Colonic mucosa (tissue), 4 donors: Measurements from ENCODE around the gene SRRM5. TPM values are rescaled to one million over a fixed set of nuclear protein-coding genes. Genes with fewer than 3 reads are reported as not detected.

ENCODE experiments used
- DNase-seq: peaks from one replicate; pipeline ENCODE4 v3.0.0-alpha.2; 2020
- H3K27ac ChIP-seq: fragments of 200-600 bp; one replicate; pipeline ENCODE4 v1.8.0; 2021
- H3K27me3 ChIP-seq: fragments of 200-600 bp; one replicate; pipeline ENCODE4 v1.8.0; 2021
- H3K36me3 ChIP-seq: fragments of 200-600 bp; one replicate; pipeline ENCODE4 v1.8.0; 2021
- H3K4me1 ChIP-seq: fragments of 200-600 bp; one replicate; pipeline ENCODE4 v1.8.0; 2021; ENCODE audit warnings: mild to moderate bottlenecking
- H3K4me3 ChIP-seq: fragments of 200-600 bp; one replicate; pipeline ENCODE4 v1.8.0; 2021
- H3K9ac ChIP-seq, 2 donors: one replicate each; pipeline ENCODE4 v1.7.0; 2013; ENCODE audit warnings: control low read depth in 2 of 2, low read depth in 2 of 2, low read length in 2 of 2
- H3K9me3 ChIP-seq: fragments of 200-600 bp; one replicate; pipeline ENCODE4 v1.8.0; 2021
- CTCF ChIP-seq: fragments of 200-600 bp; IDR thresholded peaks from one replicate; pipeline ENCODE4 v1.8.0; 2022; ENCODE audit warnings: antibody characterized with exemption, mild to moderate bottlenecking
- intact Hi-C: fragments of 100-400 bp; cut with DNase I; formaldehyde crosslinking; loops from one replicate; pipeline ENCODE4 v1.14.1; 2022
- total RNA-seq, 2 donors: library from RNA; stranded (reverse); fragmentation: NEBNext Ultra II Directional in 1 of 2; extraction: Animal tissue kit (Norgen Biotek cat#: 25700) in 1 of 2; gene quantifications; one replicate each; pipeline ENCODE4 v1.2.1, GENCODE V29; 2021
- donor health status: healthy.
- donor health status: DM: no; HTN: no; CAD: no.
- donor health status: DM: no; HTN: no; CAD: no.

SRRM5 gene
- total RNA-seq, 2 donors from 2014 or later = 0.42 to 0.57 TPM

GRCh38 chr19:43660301-43660970 is 48.5 kb downstream of the SRRM5 start:
- no peak for DNase-seq
- H3K9ac ChIP-seq = no peak overlapping the region
- H3K4me1 ChIP-seq = no peaks in the 10 kb centered on the region
- H3K4me3 ChIP-seq = no peak overlapping the region
- H3K27ac ChIP-seq = no peak overlapping the region
- intact Hi-C loops = no loop called here
- H3K27me3 ChIP-seq = no peaks in the 10 kb centered on the region
- H3K9me3 ChIP-seq = no peaks in the 10 kb centered on the region
- TF ChIP-seq CTCF = no peak
- no peaks in the 10 kb centered on the region for H3K36me3 ChIP-seq

DNA sequence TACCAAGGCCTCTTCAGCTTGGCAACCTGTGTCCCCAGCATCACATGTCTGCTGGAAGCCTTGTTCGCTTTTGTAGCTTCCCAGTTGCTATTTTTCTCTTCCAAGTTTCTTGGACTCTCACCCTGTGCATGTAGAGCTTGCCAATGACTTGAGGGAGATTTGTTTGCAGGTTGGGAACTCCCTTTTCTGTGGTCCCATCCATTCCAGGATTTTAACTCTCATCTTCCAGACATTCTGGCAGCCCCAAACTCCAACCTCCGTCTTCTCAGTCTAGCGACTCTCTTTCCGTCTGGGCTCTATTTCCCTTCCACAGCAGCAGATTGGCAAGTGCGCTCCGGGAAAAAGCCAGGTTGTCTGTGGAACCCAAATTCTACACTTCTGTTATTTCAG is 49.1 kb downstream of the SRRM5 start:
- DNase-seq = no peak
- H3K9me3 ChIP-seq = no peaks in the 10 kb centered on the region
- H3K27me3 ChIP-seq = no peaks in the 10 kb centered on the region
- no peak overlapping the region for H3K27ac ChIP-seq
- no peaks in the 10 kb centered on the region for H3K36me3 ChIP-seq
- intact Hi-C loops = no loop called here
- no peak overlapping the region for H3K4me3 ChIP-seq
- H3K9ac ChIP-seq = no peak overlapping the region
- H3K4me1 ChIP-seq = no peaks in the 10 kb centered on the region
- no peak for TF ChIP-seq CTCF

GRCh38 chr19:43662487-43662886 is 50.6 kb downstream of the SRRM5 start:
- no peak for TF ChIP-seq CTCF
- Histone ChIP-seq H3K4me3 (no peak overlapping the region), H3K9me3 (no peaks in the 10 kb centered on the region), H3K4me1 (no peaks in the 10 kb centered on the region), H3K27me3 (no peaks in the 10 kb centered on the region), H3K9ac (no peak overlapping the region), H3K36me3 (no peaks in the 10 kb centered on the region), H3K27ac (no peak overlapping the region)
- no peak for DNase-seq
- intact Hi-C loops = no loop called here

GRCh38 chr19:43664018-43664417 is 52.1 kb downstream of the SRRM5 start:
- intact Hi-C loops = no loop called here
- no peak for DNase-seq
- H3K9me3 ChIP-seq = no peaks in the 10 kb centered on the region
- H3K4me3 ChIP-seq = no peak overlapping the region
- no peak for TF ChIP-seq CTCF
- H3K9ac ChIP-seq = no peak overlapping the region
- no peaks in the 10 kb centered on the region for H3K36me3 ChIP-seq
- no peak overlapping the region for H3K27ac ChIP-seq
- peaks cover 3% of the 10 kb centered on the region for H3K4me1 ChIP-seq
- H3K27me3 ChIP-seq = no peaks in the 10 kb centered on the region

Other genes starting within 250 kb of the SRRM5 start
- under 1 TPM in 1 of 2 donors, not detected in 1; 0.17 TPM for gene TEX101, start 197.2 kb upstream of the SRRM5 start, total RNA-seq
- under 1 TPM; 0.42 to 0.59 TPM for gene LYPD3, start 146.5 kb upstream of the SRRM5 start, total RNA-seq
- gene PHLDB3, start 107.3 kb upstream of the SRRM5 start, total RNA-seq = 10 to 100 TPM in 1 of 2 donors, 1 to 10 TPM in 1; 6.8 to 24.0 TPM
- gene ETHE1, start 84.9 kb upstream of the SRRM5 start, total RNA-seq = 100 to 1,000 TPM; 482 to 569 TPM
- 10 to 100 TPM in 1 of 2 donors, 1 to 10 TPM in 1; 6.4 to 11.3 TPM for gene ZNF575, start 78.9 kb upstream of the SRRM5 start, total RNA-seq
- 10 to 100 TPM; 22.3 to 40.7 TPM for gene XRCC1, start 36.6 kb upstream of the SRRM5 start, total RNA-seq
- 1 to 10 TPM in 1 of 2 donors, under 1 TPM in 1; 0.52 to 2.4 TPM for gene PINLYP, start 36.3 kb upstream of the SRRM5 start, total RNA-seq
- gene IRGQ, start 16.0 kb upstream of the SRRM5 start, total RNA-seq = 10 to 100 TPM; 19.9 to 24.6 TPM
- gene ZNF576, start 15.5 kb upstream of the SRRM5 start, total RNA-seq = 10 to 100 TPM; 15.4 to 27.1 TPM
- 10 to 100 TPM; 21.5 to 27.4 TPM for gene ZNF428, start 7.5 kb downstream of the SRRM5 start, total RNA-seq
- 1 to 10 TPM; 2.3 to 5.8 TPM for gene CADM4, start 27.8 kb downstream of the SRRM5 start, total RNA-seq
- 10 to 100 TPM; 33.7 to 51.6 TPM for gene PLAUR, start 58.1 kb downstream of the SRRM5 start, total RNA-seq
- gene IRGC, start 104.0 kb downstream of the SRRM5 start, total RNA-seq = not detected
- gene SMG9, start 142.9 kb downstream of the SRRM5 start, total RNA-seq = 10 to 100 TPM; 30.1 to 66.6 TPM
- 10 to 100 TPM; 25.4 to 60.9 TPM for gene KCNN4, start 168.9 kb downstream of the SRRM5 start, total RNA-seq
- 1 to 10 TPM; 3.3 to 3.9 TPM for gene LYPD5, start 190.4 kb downstream of the SRRM5 start, total RNA-seq
- gene ZNF283, start 215.2 kb downstream of the SRRM5 start, total RNA-seq = 1 to 10 TPM; 6.5 to 7.3 TPM